ENCODE results near the gene FGG.

Gene FGG

GRCh38 chr4:154612472-154613414 lies at the start of gene FGG:
Gene FGG, minus strand, starts transcription at chr4:154612656. Its CDS starts 47 bp downstream, at chr4:154612609.
- DNase-seq (ENCODE audit: low read depth), result no peak

- no peak for DNase-seq (ENCODE audit: low read depth)
Observed at GRCh38 chr4:154660052-154660451, 47.6 kb upstream of the FGG start.

- DNase-seq (ENCODE audit: low read depth), result no peak
Observed at GRCh38 chr4:154658680-154659405, 46.4 kb upstream of the FGG start.

GRCh38 chr4:154643493-154643892 lies 31.0 kb upstream of the FGG start:
- DNase-seq (ENCODE audit: low read depth), result no peak

GRCh38 chr4:154642373-154643009 lies 30.0 kb upstream of the FGG start:
- DNase-seq (ENCODE audit: low read depth), result no peak

- DNase-seq (ENCODE audit: low read depth), result no peak
Observed at GRCh38 chr4:154640999-154641398, 28.5 kb upstream of the FGG start.

GRCh38 chr4:154634058-154634457 lies 21.6 kb upstream of the FGG start:
- DNase-seq (ENCODE audit: low read depth), result no peak

- DNase-seq (ENCODE audit: low read depth), result no peak
Observed at GRCh38 chr4:154631828-154632227, 19.4 kb upstream of the FGG start.

- no peak for DNase-seq (ENCODE audit: low read depth)
Observed at GRCh38 chr4:154630324-154630723, 17.9 kb upstream of the FGG start.

GRCh38 chr4:154626793-154627484 lies 14.5 kb upstream of the FGG start:
- DNase-seq (ENCODE audit: low read depth), result peak; percentile 15

GRCh38 chr4:154625971-154626370 lies 13.5 kb upstream of the FGG start:
- DNase-seq (ENCODE audit: low read depth), result no peak

GRCh38 chr4:154623995-154624394 lies 11.5 kb upstream of the FGG start:
- no peak for DNase-seq (ENCODE audit: low read depth)

GRCh38 chr4:154623436-154623835 lies 11.0 kb upstream of the FGG start:
- DNase-seq (ENCODE audit: low read depth), result no peak

GRCh38 chr4:154622598-154622997 lies 10.1 kb upstream of the FGG start:
- DNase-seq (ENCODE audit: low read depth), result no peak

- DNase-seq (ENCODE audit: low read depth), result no peak
Observed at GRCh38 chr4:154620111-154620510, 7.7 kb upstream of the FGG start.

- no peak for DNase-seq (ENCODE audit: low read depth)
Observed at GRCh38 chr4:154618708-154619315, 6.4 kb upstream of the FGG start.

GRCh38 chr4:154617820-154618317 lies 5.4 kb upstream of the FGG start:
- no peak for DNase-seq (ENCODE audit: low read depth)

GRCh38 chr4:154616731-154617130 lies 4.3 kb upstream of the FGG start:
- DNase-seq (ENCODE audit: low read depth), result no peak

GRCh38 chr4:154616287-154616686 lies 3.8 kb upstream of the FGG start:
- DNase-seq (ENCODE audit: low read depth), result no peak

GRCh38 chr4:154615211-154615610 lies 2.8 kb upstream of the FGG start:
- DNase-seq (ENCODE audit: low read depth), result no peak

GRCh38 chr4:154614306-154614705 lies 1.9 kb upstream of the FGG start:
- no peak for DNase-seq (ENCODE audit: low read depth)
